ENCODE results near the gene BIN1. TPM values are rescaled to one million over a fixed set of nuclear protein-coding genes. Genes with fewer than 3 reads are reported as not detected.

The BIN1 gene
- total RNA-seq, 1 donor from 2014 or later, result 58.2 TPM

DNA sequence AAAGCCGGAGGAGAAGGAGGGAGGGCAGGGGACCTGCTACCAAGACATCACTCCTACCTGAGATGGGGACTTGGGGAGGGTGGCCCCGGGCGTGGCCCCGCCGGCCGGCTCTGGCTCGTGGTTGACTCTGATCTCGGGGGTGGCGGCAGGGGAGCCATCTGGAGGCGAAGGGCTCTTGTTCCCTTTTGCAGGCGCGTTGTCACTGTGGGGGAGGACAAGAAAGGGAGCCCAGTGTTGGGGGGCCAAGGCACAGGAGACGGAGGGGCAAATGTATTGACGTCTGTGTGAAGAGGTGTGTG lies 48.1 kb downstream of the BIN1 start:
- no peak for DNase-seq (ENCODE audit: low read depth, low spot score)

DNA sequence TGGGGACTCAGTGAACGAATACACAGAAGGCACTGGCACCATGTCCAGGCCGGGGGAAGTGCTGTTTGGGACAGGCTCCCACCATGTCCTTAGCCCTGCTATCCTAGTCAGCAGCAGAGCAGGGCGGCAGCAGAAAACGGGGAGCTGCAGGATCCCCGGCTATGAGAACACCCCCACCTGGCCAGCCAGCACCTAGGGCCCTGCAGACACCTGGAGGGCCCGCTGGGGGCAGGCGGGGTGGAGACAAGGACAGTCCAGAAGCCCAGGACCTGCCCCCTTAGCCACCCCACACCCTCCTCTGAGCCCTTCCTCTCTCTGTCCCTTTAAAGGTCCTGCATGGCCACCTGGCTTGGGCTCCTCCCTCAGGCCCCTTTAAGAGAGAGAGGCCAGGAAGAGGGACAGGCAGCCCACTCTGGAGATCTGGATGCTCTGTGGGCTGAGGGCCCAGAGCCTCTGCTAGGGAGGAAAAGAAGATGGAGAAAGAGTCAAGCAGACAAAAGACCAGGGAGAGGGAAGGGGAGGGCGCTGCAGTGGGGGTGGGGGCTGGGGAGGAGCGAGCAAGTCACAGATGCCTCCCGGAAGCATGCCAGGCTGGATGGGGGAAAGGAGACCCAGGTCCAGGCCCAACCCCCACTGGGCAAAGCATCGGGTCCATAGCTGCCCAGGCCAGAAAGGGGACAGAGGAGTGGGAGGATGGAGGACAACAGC lies 48.6 kb downstream of the BIN1 start:
- no peak for DNase-seq (ENCODE audit: low read depth, low spot score)

DNA sequence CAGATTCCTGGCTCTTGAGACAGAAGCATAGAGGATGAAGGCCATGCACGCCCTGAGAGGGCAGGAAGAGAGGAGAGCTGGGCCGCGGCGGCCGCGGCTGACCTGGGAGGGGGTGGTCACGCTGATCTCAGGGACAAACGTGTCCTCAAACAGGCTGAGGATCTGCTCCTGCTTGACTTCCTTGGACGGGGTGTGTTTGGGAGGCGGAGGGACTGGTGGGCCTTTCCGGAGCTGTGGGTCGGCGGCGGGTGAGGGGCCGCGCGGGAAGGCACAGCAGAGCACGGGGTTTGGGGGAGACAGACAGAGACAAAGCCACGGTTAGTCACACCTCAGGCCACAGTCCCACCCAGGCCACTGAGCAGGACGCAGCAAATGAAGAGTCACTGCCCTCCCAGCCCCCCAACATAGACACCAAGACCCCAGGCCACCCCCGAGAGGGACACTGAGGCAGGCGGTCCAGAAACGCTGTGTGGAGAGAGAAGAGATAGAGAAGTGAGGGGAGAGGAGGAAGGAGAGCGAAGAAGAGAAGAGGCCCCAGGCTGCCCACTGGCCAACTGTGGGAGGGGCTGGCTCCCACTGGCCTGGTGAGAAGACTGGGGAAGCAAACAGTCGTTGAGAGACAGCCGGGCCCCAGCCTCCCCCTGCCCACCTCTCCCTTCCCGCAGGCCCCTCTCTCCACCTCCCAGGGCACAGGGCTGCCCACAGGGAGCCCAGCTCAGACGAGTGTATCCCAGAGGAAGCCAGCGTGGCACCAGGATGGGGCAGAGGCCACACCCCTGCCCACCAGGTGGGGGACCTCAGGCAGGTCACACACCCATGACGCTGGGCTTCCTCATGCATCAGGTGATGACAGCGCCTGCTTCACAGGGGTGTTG lies 49.3 kb downstream of the BIN1 start:
- DNase-seq (ENCODE audit: low read depth, low spot score), result no peak

DNA sequence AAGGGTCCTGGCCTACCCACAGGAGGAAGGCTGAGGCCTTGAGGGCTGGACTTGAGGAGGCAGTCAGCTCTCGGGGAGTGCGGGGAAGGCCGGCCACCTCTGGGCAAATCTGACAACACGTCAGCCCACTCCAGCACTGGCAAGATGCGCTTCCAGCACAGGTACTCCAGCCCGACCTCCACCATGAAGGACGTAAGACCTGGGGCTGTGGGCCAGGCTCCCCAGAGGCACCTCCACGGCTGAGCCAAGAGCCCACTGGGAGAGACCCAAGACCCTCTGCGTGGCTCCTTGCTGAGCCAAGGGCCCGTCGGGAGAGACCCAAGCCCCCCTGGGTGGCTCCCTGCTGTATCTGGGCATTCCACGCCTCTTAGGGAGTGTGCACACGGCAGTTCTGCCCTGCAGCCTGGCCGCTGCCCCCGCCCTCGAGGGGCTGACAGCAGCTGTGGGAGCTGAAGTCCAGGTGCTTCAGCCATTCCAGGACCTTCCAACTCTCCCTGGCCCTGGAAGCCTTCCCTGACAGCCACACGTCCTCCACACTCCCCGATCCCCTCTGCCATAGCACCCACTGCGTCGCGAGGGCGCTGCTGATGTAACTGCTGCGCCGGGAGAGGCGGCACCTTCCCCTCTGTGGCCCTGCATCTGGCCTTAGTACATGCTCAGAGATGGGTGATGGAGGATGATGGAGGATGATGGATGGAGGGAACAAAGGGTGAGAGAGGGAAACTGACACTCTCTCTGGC lies 50.2 kb downstream of the BIN1 start:
- no peak for DNase-seq (ENCODE audit: low read depth, low spot score)

DNA sequence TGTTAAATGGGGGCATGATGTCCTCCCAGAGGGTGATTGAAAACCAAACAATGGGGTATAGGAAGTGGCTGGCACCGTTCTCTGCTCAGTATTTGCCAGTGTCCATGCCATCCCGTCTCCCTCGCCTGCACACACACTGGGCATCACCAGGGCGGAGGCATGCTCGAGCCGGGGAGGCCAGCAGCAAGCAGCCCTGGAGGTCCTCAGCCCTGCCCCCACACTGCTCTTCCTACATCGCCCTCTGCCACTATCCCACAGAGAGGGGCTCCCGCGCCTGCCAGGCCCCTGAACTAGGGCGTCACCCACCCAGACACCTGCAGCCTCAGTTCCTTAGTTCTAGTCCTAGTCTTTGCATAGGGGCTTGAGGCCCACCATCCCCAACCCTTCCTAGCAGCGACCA lies 50.9 kb downstream of the BIN1 start:
- DNase-seq (ENCODE audit: low read depth, low spot score), result no peak

DNA sequence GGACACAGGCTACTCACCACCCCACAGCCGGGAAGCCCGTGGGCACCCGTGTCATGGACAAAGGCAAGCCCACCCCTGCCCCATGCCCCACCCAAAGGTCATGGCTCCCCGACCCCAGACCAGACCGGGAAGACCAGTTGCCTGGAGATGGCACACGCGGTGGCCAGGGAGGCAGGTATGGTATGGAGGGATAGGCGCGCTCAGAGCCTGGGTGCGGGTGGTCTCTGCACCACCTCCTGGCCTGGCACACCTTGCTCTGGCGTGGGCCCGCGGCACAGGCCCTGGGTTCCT lies 51.2 kb downstream of the BIN1 start:
- DNase-seq (ENCODE audit: low read depth, low spot score), result no peak

DNA sequence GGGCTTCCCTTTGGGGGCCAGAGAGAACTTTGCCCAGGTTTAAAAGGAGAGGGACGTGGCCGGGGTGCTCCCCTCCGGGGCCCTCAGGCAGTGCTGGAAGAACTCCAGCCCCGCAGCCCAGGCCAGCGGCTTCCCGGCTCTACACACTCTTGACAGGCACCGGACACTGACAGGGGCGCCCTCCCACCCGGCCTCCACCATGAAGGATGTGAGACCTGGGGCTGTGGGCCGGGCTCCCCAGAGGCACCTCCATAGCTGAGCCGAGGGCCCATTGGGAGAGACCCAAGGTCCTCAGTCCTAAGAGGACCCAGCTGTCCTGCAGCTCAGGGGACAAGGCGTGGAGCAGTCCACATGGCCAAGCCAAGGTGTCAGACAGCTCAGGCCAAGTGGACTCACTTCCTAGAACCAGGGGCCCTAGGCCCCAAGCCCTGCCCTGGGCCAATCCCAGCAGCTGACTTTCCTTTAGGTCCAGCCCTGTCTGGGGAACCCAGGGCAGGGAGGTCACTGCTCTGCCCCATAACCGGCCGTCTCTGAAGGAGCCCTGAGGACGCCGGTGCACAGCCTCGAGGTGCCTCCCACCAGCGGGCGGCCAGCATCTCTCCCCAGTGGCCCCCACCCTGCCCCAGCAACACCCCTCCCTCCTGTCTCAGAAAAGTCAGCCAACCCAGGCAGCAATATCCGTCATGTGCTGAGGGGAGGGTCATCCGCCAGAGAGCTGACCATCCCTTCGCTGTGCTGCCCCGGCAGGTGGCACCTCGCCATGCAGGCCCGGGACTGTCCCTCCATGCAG lies 51.8 kb downstream of the BIN1 start:
- DNase-seq (ENCODE audit: low read depth, low spot score), result no peak

DNA sequence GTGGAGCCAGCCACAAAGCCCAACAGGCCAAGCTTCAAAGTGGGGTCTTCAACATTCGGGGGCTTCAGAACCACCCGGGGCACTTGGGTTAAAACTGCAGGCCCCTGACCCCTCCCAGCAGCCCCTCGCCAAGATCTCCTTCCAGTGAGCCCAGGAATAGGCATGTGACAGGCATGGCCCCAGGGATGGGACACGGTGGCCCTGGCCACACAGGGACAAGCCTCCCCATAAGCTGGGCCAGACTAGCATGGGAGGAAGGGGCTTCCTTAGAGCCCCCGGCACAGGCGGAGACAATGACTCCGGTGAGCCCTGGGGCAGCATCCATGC lies 52.4 kb downstream of the BIN1 start:
- no peak for DNase-seq (ENCODE audit: low read depth, low spot score)

DNA sequence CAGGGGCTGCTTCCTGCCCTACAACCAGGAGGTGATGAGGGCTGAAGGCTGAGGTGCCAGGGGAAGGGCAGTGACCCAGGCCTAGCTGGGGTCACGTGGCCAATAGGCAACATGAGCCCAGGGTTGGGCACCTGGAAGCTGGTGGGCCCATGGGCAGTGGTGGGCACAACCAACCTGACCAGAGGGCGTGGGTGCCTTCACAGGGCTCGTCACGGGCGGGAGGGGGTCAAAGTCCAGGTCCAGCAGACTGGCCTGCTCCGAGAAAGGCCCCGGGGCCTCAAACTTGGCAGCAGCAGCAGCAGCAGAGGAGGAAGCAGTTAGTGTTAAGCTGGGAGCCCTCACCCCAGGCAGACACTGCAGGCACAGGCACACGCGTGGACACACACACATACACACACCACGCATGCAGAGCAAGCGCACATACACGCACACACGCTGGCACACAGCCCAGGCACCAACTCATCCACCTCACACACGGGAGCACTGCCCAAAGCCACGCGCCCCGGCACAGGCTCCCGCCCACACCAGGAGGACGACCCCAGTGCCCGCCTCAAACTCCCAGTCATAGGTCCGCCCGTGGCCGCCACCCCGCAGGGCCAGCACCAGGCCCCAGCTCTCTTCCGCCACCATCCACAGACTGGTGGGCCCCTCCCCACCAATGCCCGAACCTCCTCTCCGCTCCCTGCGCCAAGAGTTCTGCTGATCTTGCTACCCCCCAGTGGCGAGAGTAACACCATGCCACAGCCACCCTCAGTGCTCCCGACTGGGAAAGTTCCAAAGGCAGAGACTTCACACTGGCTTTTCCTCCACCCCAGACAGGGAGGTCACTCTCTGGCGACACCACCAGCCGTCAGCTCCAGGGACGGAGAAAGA lies 53.0 kb downstream of the BIN1 start:
- no peak for DNase-seq (ENCODE audit: low read depth, low spot score)

DNA sequence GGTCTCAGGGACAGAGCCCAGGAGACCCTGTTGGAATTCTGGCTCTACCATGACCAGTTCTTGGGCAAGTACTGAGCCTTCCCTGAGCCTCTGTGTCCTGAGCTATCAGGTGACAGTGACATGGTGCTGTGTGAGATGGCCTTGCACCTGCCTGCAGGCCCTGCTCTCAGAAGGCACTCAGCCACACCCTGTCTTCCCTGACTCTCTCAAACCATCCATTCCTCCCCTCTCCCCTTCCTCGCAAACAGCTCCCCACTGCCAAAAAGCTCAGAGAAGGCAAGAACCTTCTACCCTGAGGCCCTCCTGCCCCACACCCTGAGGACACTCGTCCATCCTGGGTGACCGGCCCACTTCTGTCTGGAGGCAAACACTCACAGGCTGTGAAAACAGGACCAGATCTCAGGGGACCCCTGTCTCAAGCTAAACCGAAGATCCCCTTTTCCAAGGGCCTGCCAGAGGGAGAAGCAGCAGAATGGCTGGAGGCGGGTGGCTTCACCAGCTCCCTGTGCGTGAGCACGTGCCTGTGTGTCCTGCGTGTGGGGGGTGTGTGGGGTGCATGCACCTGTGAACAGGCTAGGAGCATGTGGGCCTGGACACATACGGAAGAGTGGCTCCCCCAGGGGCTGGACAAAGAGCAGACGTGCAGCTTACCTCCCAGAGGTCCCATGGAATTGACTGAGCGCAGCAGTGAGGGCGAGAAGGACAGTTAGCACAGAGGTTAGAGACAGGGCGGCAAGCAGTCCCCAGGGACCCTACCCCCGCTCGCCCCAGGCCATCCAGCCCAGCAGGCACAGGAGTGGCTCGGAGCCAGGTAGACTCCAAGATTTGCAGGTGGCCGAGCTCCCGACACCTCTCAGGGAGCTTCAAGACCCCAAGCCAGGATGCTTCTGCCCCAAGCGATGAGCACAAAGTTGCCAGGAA lies 53.9 kb downstream of the BIN1 start:
- no peak for DNase-seq (ENCODE audit: low read depth, low spot score)

DNA sequence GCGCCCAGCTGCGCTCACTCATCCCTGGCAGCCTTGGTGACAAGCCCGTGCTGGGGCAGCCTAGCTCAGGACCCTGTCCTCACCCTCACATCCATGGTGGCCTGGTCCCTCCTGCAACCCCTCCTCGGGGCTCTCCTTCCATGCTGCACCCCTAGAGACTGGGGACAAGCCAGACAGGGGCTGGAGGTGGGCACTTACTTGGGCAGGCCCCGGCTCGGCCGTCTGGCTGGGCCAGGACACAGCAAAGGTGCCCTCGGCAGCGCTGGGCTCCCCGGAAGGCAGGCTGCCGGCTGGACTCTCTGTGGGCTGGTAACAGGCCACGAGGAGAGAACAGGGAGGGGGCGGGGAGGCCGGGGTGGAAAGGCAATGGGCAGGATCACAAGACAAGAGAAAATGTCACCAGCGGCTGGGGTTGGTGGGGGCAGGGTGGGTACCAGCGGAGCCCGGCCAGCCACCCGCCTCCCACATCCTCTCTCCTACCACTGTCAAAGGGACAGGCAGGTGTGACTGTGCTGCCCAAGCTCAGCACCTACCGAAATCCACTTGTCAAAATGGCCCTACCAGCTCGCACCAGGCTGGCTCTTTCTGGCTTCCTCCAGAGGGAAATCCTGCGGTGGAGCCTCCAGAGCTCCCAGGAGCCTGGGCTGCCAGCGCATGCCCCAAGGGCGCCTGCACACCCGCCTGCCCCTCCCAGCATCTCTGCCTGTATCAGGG lies 54.7 kb downstream of the BIN1 start:
- no peak for DNase-seq (ENCODE audit: low read depth, low spot score)

DNA sequence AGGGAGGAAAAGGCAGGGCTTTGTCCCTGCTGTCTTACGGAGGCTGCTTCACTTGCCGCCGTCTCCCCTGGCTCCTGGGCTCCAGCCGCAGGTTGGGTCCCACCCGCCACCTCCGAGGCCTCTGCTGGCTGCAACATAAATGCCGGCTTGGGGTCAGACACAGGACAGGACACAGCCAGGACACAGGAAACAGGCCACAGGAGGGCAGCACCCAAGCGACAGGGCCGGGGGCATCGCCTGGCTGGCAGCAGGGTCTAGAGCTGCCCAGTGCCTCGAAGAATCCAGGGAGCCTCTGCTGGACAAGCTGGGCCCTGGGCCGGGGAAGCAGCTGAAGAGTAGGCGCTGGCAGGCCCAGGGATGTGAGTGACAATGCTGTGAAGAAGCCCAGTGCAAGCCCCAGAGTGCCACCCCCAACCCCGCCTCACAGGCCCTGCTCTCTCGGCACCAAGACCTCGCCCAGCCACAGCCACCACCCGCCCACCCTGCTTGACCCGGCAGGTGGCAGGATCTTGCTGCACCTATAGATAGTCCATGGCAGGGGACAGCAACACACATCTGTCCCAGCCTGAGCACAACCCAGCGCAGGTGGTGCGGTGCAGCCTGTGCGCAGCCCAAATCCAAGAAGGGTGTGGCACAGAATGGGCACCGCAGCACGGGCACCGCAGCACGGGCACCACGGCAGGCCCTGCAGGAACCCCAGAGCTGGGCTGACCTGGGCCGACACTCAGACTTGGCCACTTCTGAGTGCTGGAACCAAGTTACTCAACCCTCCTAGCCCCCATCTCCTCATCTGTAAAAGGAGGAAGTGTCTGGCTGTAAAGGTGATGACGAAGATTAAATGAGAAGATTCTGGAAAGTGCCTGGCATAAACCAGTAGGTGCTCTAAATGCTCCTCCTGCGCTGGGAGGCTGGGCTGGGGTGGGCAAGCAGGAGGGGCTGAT lies 55.6 kb downstream of the BIN1 start:
- DNase-seq (ENCODE audit: low read depth, low spot score), result no peak

DNA sequence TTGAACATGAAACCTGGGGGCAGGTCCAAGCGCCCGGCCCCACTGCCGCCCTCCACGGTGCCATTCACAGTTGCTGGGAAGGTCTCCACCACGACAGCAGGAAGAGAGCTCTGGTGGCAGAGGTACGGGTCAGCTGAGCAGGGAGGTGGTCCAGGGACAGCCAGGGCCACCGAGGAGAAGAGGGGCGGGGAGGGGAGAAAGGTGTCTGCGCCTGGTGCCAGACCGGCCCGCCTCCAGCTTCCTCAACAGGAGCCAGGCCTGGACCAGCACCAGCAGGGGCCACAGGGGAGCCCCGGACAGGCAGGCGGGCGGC lies 56.2 kb downstream of the BIN1 start:
- DNase-seq (ENCODE audit: low read depth, low spot score), result no peak

DNA sequence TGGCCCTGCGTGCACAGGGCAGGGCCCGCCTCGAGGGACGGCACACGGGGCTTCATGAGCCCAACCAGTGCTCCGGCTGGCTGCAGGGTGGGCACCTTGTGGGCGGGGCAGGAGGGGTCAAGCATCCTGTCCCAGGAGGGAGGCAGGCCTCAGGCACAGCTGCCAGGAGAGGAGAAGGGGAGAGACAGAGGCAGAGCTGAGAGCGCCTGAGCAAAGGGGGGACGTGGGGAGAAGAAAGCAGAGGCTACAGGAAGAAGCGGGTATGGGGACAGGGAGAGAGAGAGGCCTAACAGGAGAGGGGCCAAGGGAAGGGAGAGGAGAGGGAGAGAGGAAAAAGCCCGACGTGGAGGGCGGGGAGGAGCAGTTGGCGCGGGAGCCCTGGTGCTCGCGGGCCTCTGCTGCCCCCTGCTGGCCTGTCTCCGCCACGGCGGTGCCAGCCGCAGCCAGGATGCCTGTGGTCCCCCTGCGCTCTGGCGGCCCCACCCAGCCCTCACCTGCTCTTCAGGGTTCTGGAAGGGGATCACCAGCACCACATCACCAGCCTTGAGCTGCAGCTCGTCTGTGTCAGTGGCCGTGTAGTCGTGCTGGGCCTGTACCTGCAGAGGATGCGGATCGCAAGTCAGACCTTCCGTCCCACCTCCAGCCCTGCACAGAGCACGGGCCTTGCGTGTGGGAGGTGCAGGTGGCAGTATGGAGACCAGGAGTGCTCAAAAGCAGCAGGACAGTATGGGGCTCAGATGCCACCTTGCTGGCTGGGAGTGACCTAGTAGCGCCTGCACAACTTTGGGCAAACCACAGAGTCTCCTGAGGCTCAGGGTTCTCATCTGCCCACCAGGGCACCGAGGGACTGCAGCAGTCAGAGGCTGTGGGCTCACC lies 56.8 kb downstream of the BIN1 start:
- DNase-seq (ENCODE audit: low read depth, low spot score), result no peak

DNA sequence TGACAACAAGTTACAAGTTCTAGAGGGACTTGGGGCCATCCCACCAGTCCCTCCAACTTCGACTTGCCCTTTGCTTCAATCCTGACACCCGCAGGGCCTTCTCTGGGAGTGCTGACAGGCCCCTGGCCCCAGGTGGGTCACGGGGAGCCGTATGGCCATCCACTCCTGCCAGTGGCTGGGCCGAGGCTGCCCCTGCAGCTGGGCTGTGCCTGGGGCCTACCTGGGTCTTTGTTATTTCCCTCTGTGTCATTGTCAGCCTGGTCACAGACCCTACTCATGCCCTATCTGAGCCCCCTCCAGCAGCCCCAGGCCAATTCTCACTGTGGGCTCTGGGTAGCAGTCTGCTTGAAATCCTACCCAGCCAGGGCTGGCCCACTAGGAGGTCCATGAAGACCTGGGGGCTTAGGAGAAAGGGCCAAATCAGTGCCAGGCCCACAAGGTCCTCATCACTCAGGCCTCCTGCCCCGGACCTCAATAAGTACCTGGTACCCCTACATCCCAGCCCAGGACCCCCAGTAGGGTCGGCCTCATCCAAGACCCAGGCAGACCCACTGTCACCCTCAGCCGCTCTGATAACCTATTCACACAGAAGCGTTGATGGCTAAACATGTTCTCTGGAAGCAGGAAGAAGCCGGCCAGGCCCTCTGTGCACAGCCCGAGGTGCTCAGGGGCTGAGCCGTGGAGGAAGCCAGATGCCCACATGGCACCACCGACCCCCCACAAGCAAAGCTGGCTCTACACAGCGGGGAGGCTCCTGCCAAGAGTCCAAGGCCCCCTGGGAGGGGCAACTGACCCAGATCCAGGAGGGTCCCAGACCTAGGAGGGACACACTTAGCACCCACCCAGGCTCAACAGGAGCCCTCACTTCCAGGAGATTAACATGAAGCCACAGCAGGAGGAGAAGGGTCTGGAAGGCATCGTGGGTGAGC lies 57.7 kb downstream of the BIN1 start:
- no peak for DNase-seq (ENCODE audit: low read depth, low spot score)

DNA sequence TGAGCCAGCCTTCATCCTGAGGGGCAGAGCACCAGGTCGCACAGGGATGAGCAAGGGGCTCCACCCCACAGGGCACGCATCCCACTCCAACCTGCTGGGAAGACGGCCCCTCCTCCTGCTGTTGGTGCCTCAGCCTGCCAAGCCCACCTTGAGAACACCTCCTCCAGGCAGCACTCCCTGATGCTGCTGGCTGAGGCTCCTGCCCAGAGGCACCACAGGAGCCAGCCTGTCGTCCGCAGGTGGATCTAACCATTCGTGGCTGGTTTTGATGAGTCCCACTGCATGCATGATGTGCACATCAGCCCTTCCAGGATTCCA lies 58.4 kb downstream of the BIN1 start:
- DNase-seq (ENCODE audit: low read depth, low spot score), result no peak
